ENCODE measurements around the gene KIF20B.

DNA sequence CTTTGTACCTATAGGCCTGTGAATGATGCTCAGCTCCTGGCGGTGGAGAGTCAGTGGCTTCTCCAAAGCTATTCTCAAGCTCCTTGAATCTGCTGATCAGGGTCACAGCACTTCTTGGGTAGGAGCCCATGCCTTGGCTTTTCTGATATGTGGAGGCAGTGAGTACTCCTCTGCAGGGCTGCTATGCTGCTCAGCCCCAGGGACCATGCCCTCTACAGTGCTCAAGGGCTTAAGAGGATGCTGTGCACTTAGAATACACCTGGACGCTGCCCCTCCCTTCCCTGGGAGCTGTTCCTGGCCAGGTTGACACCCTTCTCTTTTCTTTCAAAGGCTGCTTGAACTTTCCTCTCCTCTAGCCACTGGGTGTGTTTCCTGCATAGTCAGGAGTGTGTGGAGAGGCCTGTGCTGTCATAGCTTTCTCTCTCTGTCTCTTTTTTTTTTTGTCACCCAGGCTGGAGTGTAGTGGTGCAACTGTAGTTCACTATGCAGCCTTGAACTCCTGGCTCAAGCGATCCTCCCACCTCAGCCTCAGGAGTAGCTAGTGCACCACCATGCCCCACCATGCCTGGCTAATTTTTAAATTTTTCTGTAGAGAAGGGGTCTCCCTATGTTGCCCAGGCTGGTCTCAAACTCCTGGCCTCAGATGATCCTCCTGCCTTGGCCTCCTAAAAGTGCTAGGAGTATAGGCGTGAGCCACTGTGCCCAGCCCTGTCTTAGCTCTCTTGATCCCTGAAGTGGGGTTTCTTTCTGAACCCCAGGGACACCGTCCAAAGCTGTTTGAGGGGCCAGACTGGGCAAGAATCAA, 113.9 kb downstream of the KIF20B start:
- TF ChIP-seq, protein P1, sequence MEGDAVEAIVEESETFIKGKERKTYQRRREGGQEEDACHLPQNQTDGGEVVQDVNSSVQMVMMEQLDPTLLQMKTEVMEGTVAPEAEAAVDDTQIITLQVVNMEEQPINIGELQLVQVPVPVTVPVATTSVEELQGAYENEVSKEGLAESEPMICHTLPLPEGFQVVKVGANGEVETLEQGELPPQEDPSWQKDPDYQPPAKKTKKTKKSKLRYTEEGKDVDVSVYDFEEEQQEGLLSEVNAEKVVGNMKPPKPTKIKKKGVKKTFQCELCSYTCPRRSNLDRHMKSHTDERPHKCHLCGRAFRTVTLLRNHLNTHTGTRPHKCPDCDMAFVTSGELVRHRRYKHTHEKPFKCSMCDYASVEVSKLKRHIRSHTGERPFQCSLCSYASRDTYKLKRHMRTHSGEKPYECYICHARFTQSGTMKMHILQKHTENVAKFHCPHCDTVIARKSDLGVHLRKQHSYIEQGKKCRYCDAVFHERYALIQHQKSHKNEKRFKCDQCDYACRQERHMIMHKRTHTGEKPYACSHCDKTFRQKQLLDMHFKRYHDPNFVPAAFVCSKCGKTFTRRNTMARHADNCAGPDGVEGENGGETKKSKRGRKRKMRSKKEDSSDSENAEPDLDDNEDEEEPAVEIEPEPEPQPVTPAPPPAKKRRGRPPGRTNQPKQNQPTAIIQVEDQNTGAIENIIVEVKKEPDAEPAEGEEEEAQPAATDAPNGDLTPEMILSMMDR (IDR thresholded peaks at IDR 0.05), result no peak
- TF ChIP-seq EZH2 (IDR thresholded peaks at IDR 0.05), result no peak

Data from neural progenitor cell (in vitro differentiated cells).